Measurements from ENCODE around the gene TTLL6.
"Not testable (repeated sequence)": the region's sequence is repeated elsewhere in the genome, so short reads cannot be mapped to it uniquely, and the experiment has no call there.

The TTLL6 gene

GRCh38 chr17:48722915-48723422, 94.1 kb downstream of the TTLL6 start, which contains the start of gene PRAC2:
PRAC2 (plus strand) TSS chr17:48723185; CDS start chr17:48724411, 1,226 bp downstream.
- DNase-seq (ENCODE audit: low read depth), result no peak

- no peak for DNase-seq (ENCODE audit: low read depth)
Measured at GRCh38 chr17:48722201-48722907, 94.7 kb downstream of the TTLL6 start, which contains the start of gene PRAC1. PRAC1 (minus strand) TSS chr17:48722518; CDS start chr17:48722392, 126 bp downstream.

- no peak for DNase-seq (ENCODE audit: low read depth)
Measured at GRCh38 chr17:48721009-48721402, 96.0 kb downstream of the TTLL6 start.

GRCh38 chr17:48720266-48721008, 96.6 kb downstream of the TTLL6 start:
- no peak for DNase-seq (ENCODE audit: low read depth)

- no peak for DNase-seq (ENCODE audit: low read depth)
Measured at GRCh38 chr17:48719642-48720265, 97.3 kb downstream of the TTLL6 start.

GRCh38 chr17:48718761-48719641, 98.0 kb downstream of the TTLL6 start:
- DNase-seq (ENCODE audit: low read depth), result no peak

- DNase-seq (ENCODE audit: low read depth), result no peak
Measured at GRCh38 chr17:48718227-48718760, 98.7 kb downstream of the TTLL6 start.

GRCh38 chr17:48717367-48718226, 99.4 kb downstream of the TTLL6 start:
- no peak for DNase-seq (ENCODE audit: low read depth)

- not testable (repeated sequence) for DNase-seq (ENCODE audit: low read depth)
Measured at GRCh38 chr17:48716549-48716948, 100.5 kb downstream of the TTLL6 start.

GRCh38 chr17:48715496-48716399, 101.3 kb downstream of the TTLL6 start:
- DNase-seq (ENCODE audit: low read depth), result no peak
